Endothelial cell (in vitro differentiated cells): ENCODE measurements around the gene TMEM184A. TPM values are rescaled to one million over a fixed set of nuclear protein-coding genes. Genes with fewer than 3 reads are reported as not detected.

Source experiments
- DNase-seq: peaks from one replicate; pipeline ENCODE4 v3.0.0; 2021; ENCODE audit warnings: low spot score
- H3K27ac Mint-ChIP-seq: one replicate; pipeline ENCODE4 v1.8.0; 2021; ENCODE audit warnings: mixed read lengths, inconsistent platforms; ENCODE audit not compliant: unreplicated experiment
- H3K27me3 Mint-ChIP-seq: one replicate; pipeline ENCODE4 v1.8.0; 2021; ENCODE audit warnings: mild to moderate bottlenecking, moderate library complexity, mixed read lengths, inconsistent platforms; ENCODE audit not compliant: unreplicated experiment
- H3K36me3 Mint-ChIP-seq: one replicate; pipeline ENCODE4 v1.8.0; 2021; ENCODE audit warnings: mild to moderate bottlenecking, low read depth, mixed read lengths, inconsistent platforms; ENCODE audit not compliant: unreplicated experiment
- H3K4me1 Mint-ChIP-seq: one replicate; pipeline ENCODE4 v1.8.0; 2021; ENCODE audit warnings: mild to moderate bottlenecking, mixed read lengths, inconsistent platforms; ENCODE audit not compliant: unreplicated experiment
- H3K4me3 Mint-ChIP-seq: one replicate; pipeline ENCODE4 v1.8.0; 2021; ENCODE audit warnings: mild to moderate bottlenecking, mixed read lengths, inconsistent platforms; ENCODE audit not compliant: unreplicated experiment
- H3K9me3 Mint-ChIP-seq: one replicate; pipeline ENCODE4 v1.8.0; 2021; ENCODE audit warnings: mixed read lengths, inconsistent platforms; ENCODE audit not compliant: unreplicated experiment
- total RNA-seq: library from RNA; stranded (reverse); fragmentation: NEBNext Ultra II Directional; extraction: Animal tissue kit (Norgen Biotek cat#: 25700); gene quantifications from one replicate; pipeline ENCODE4 v1.2.1, GENCODE V29; 2021; ENCODE audit not compliant: unreplicated experiment
- TF ChIP-seq, protein P1 (sequence below): fragments of 200-600 bp; sonication (generic); IDR thresholded peaks from one replicate; pipeline ENCODE4 v1.5.0; 2021; ENCODE audit warnings: antibody characterized with exemption; ENCODE audit not compliant: unreplicated experiment

Gene TMEM184A
- total RNA-seq, 1 donor from 2014 or later = 0.21 TPM

DNA sequence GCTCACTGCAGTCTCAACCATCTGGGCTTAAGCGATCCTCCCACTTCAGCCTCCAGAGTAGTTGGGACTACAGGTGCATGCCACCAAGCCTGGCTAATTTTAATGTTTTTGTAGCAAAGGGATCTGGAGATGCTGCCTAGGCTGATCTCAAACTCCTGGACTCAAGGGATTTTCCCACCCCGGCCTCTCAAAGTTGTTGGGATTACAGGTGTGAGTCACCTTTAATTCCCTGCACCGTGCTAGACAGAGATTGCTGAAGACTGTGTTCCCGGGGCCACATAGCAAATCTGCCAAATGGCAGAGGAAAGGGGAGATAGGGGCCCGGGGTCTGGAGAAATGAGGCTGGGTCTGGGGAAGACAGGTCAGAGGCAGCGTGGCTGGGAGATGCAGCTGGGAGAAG, 34.5 kb upstream of the TMEM184A start:
- Mint-ChIP-seq H3K4me1 (no peaks in the 10 kb centered on the region), H3K36me3 (peaks cover 4% of the 10 kb centered on the region), H3K9me3 (no peaks in the 10 kb centered on the region), H3K27me3 (peaks cover 8% of the 10 kb centered on the region), H3K4me3 (no peak overlapping the region), H3K27ac (no peak overlapping the region)
- DNase-seq = no peak
- TF ChIP-seq, protein P1, sequence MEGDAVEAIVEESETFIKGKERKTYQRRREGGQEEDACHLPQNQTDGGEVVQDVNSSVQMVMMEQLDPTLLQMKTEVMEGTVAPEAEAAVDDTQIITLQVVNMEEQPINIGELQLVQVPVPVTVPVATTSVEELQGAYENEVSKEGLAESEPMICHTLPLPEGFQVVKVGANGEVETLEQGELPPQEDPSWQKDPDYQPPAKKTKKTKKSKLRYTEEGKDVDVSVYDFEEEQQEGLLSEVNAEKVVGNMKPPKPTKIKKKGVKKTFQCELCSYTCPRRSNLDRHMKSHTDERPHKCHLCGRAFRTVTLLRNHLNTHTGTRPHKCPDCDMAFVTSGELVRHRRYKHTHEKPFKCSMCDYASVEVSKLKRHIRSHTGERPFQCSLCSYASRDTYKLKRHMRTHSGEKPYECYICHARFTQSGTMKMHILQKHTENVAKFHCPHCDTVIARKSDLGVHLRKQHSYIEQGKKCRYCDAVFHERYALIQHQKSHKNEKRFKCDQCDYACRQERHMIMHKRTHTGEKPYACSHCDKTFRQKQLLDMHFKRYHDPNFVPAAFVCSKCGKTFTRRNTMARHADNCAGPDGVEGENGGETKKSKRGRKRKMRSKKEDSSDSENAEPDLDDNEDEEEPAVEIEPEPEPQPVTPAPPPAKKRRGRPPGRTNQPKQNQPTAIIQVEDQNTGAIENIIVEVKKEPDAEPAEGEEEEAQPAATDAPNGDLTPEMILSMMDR = no peak

DNA sequence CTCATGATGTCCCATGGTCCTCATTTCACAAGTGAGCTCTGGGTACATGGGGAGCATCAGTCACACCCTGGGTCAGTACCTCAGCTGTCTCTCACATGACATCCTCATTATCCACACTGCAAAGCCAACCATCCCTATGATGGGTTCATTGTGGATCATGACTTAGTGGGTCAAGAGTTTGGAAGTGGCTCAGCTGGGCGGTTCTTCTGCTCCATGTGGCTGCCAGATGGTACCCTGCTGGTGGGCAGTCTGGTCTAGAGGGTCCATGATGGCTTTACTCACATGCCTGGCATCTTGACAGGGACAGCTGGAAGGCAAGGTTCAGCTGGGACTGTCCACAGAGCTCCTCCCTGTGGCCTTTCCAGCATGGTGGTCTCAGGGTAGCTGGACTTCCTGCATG, 33.0 kb upstream of the TMEM184A start:
- Mint-ChIP-seq H3K4me1 (no peaks in the 10 kb centered on the region), H3K4me3 (no peak overlapping the region), H3K36me3 (peaks cover 4% of the 10 kb centered on the region), H3K9me3 (no peaks in the 10 kb centered on the region), H3K27me3 (peaks cover 11% of the 10 kb centered on the region), H3K27ac (no peak overlapping the region)
- TF ChIP-seq, protein P1 = no peak
- DNase-seq = no peak

DNA sequence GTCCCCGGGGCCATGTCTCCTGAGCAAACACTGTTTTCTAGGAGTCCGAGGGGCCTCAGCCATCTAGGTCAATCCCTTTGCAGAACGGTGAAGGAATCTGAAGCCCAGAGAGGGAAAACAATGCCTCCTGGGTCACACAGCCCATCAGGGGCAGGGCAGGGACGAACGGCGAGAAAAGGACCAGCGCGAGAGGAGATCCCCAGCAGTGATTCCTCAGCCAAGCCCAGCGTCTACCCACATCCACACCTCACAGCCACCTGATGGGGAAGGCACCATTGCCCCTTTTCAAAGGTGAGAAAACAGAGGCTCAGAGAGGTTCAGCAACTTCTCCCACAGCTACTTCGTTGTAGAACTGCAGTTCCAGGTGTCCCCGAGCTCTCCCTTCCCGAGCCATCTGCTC, 31.7 kb upstream of the TMEM184A start:
- no peaks in the 10 kb centered on the region for H3K4me1 Mint-ChIP-seq
- no peaks in the 10 kb centered on the region for H3K9me3 Mint-ChIP-seq
- H3K4me3 Mint-ChIP-seq = no peak overlapping the region
- no peak overlapping the region for H3K27ac Mint-ChIP-seq
- peaks cover 4% of the 10 kb centered on the region for H3K36me3 Mint-ChIP-seq
- TF ChIP-seq, protein P1 = no peak
- no peak for DNase-seq
- peaks cover 9% of the 10 kb centered on the region for H3K27me3 Mint-ChIP-seq

DNA sequence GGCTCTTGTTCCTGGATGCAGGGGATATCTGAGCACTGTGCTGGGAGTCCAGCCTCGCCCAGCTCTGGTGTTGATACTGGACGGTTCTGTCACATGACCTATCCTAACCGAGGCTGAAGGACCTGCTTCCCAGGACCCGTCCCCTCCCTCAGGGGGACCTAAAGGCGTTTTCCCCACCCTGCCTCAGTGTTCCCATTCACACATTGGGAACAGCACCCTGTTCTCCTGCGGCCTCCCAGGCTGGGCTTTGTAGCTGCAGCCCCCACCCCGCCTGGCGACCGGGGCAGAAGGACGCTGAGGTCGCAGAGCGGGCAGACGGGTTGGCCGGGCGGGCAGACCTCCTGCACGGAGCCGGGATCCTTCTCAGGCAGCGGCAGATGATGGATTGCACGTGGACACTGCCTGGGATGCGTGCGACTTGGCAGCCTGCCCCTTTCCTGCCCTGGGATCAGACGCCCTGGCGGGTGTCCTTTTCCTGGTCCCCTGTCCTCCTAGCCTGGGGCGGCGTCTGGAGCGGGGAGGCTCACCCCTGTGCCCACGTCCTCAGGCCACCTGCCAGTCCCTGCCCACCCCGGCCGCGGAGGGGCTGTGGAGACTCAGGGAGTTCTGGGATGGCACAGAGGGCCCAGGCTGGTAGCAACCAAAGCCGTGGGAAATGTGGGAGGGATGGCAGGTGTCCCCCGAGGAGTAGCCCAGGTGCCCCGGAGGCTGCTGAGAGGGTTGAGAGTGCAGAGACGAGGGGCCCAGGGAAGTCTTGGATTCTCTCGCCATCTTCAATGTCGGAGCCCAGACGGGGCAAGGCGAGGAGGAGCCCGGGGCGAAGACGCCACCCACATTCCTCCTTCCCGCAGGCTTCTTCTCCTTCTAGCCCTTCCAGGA, 31.1 kb upstream of the TMEM184A start:
- Mint-ChIP-seq H3K27ac (no peak overlapping the region), H3K36me3 (peaks cover 4% of the 10 kb centered on the region), H3K4me3 (no peak overlapping the region), H3K9me3 (no peaks in the 10 kb centered on the region), H3K4me1 (no peaks in the 10 kb centered on the region), H3K27me3 (peaks cover 6% of the 10 kb centered on the region)
- TF ChIP-seq, protein P1 = no peak
- DNase-seq = no peak

DNA sequence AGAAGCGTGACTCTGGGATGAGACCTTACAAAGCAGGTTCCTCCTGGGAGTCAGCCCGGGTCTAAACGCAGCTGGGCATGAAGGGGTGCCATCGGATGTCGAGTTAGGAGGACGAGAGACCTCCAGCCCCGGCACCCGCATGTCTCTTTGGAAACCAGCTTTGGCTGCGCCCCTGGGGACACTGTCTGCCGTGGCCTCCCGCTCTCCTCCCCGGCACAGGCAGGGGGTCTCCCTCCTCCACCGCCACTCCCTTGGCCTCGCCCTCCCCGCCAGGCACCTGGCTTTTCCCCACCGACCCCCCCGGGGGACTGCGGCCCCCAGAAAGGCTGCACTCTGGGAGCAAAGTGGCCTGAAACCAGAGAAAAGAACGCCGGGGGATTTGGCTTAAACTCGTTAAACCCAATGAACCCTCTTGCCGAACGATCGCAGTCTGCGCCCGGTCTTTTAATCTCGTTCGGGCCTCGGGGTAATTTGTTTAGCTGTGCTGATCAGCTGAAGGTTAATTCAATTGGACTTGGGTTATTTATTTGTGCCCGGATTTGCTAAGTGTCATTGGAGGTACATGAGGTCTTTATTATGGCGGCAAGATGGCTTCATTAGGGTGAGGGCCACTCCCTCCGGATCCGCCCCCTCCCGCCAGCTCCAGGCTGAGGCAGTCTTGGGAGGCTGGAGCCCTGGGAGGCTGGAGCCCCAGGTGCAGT, 30.3 kb upstream of the TMEM184A start:
- Mint-ChIP-seq H3K4me3 (no peak overlapping the region), H3K9me3 (no peaks in the 10 kb centered on the region), H3K4me1 (no peaks in the 10 kb centered on the region), H3K27me3 (peaks cover 6% of the 10 kb centered on the region), H3K27ac (no peak overlapping the region), H3K36me3 (peaks cover 4% of the 10 kb centered on the region)
- TF ChIP-seq, protein P1 = no peak
- DNase-seq = no peak
